Ecto neural progenitor cell (in vitro differentiated cells): ENCODE results near the gene CT83.

Source experiments
- DNase-seq: peaks from one replicate; pipeline ENCODE4 v3.0.0-alpha.2; 2018; ENCODE audit warnings: low spot score

CT83 gene, protein sequence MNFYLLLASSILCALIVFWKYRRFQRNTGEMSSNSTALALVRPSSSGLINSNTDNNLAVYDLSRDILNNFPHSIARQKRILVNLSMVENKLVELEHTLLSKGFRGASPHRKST

GRCh38 chrX:116462822-116463221 lies at the start of gene CT83:
Gene CT83, minus strand, starts transcription at chrX:116462976. Its CDS starts 120 bp downstream, at chrX:116462856.
- DNase-seq, result no peak

DNA sequence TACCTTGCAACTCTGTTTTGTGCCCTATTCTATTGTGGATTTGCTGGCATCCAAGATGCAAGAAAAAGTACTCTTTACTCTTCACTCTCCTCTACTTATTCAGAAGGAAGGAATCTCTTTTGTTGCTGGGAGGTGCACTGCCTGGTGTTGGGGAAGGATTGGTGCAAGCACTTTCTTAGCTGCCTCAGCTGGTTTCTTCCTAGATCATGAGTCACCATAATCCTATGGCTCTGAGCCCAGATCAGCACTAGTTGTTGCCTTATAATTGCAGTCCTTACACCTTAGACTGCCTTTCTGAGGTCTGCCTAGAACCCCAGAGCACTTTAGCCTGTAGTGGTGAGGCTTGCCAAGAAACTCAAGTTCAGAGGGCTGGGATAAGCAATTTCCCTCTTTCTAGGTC lies 37.0 kb upstream of the CT83 start:
- DNase-seq, result no peak

- no peak for DNase-seq
These were observed 30.5 kb upstream of the CT83 start for GRCh38 chrX:116493271-116493670.

GRCh38 chrX:116490104-116490503 lies 27.3 kb upstream of the CT83 start:
- DNase-seq, result no peak

GRCh38 chrX:116480059-116480458 lies 17.3 kb upstream of the CT83 start:
- DNase-seq, result no peak

DNA sequence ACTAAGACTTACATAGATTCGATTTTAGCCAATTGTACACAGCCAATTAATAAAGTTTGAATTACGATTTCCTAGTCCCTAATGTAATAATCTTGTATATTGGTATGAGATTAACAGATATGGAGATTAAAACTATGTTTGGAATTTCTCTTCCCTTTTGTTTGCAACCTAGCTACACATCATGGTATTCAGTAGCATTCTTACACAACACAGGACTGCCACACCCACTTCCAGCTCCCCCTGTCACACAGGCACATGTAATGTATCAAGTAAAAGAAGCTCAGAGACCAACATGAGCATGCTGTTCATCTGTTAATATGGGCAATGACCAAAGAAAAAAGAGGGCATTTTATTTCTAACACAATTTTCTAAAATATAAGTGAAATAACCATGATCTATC lies 13.6 kb downstream of the CT83 start:
- no peak for DNase-seq

- no peak for DNase-seq
These were observed 26.4 kb downstream of the CT83 start, which contains the start of gene SLC6A14 for GRCh38 chrX:116436358-116436816. Gene SLC6A14, plus strand, starts transcription at chrX:116436606. Its CDS starts 104 bp downstream, at chrX:116436710.

DNA sequence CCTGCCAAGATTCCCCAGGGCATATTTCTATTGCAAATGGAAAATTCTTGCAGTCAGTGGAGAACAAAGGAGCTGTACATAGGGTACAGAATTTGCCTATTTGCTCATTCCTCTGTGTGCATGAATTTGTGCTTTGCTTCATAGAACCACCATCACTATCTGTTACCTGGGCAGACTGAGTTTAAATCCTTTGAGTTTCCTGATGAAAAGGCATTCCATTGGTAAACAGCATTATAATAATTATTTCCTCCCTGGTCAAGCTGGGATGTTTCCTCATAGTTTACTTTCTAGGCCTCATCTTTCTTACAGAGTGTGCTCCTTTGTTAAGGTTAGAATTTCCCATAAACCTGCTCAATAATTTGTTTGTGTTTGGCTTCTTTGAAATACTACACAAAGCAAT lies 27.2 kb downstream of the CT83 start:
- DNase-seq, result no peak

- no peak for DNase-seq
These were observed 34.8 kb downstream of the CT83 start for GRCh38 chrX:116427978-116428377.

DNA sequence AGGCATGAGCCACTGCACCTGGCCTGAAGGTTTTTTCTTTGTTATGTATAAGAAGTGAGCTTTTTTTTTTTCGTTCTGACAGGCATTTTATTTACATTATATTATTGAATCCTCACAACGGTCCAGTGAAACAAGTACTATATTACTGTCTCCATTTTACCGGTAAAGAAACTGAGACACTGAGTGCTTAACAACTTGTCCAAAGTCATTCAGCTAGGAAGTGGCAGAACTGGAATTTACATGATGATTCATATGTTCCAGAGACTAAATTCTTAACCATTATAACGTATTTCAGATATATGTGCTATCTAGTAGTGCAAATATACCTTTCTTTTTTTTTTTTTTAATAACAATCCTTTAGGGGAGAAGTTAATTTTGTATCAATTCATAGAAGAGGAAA lies 44.8 kb downstream of the CT83 start:
- no peak for DNase-seq

DNA sequence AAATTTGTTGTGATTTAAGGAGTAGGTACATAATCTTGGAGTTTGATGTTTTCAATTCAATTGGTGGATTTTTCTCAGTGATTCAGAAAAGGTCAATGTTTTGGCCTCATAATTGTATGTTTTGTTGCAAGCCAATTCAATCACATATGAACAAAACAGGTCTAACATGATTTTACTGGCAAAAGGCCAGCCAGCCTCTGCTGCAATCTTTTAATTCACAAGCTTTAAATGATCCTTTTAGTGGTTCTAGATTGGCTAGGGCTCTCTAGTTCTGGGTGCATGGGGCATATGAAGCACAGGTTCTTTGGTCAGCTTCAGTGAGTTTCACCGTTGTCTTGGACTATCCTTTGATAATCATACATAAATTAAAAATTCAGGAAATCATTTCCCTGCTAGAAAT lies 45.6 kb downstream of the CT83 start:
- DNase-seq, result no peak

GRCh38 chrX:116413273-116413672 lies 49.5 kb downstream of the CT83 start:
- DNase-seq, result no peak
